ENCODE measurements around the gene SPHK2.
"Not testable (repeated sequence)": the region's sequence is repeated elsewhere in the genome, so short reads cannot be mapped to it uniquely, and the experiment has no call there.

SPHK2 gene

GRCh38 chr19:48624067-48624594 lies 4.8 kb downstream of the SPHK2 start:
- DNase-seq (ENCODE audit: low read depth, low spot score) = no peak

GRCh38 chr19:48624791-48625723 lies 5.8 kb downstream of the SPHK2 start:
- no peak for DNase-seq (ENCODE audit: low read depth, low spot score)

DNA sequence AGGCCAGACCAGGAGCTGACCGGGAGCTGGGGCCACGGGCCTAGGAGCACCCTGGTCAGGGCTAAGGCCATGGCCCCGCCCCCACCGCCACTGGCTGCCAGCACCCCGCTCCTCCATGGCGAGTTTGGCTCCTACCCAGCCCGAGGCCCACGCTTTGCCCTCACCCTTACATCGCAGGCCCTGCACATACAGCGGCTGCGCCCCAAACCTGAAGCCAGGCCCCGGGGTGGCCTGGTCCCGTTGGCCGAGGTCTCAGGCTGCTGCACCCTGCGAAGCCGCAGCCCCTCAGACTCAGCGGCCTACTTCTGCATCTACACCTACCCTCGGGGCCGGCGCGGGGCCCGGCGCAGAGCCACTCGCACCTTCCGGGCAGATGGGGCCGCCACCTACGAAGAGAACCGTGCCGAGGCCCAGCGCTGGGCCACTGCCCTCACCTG lies 6.6 kb downstream of the SPHK2 start:
- DNase-seq (ENCODE audit: low read depth, low spot score) = no peak

- no peak for DNase-seq (ENCODE audit: low read depth, low spot score)
These were observed 8.0 kb downstream of the SPHK2 start for GRCh38 chr19:48627201-48627864.

DNA sequence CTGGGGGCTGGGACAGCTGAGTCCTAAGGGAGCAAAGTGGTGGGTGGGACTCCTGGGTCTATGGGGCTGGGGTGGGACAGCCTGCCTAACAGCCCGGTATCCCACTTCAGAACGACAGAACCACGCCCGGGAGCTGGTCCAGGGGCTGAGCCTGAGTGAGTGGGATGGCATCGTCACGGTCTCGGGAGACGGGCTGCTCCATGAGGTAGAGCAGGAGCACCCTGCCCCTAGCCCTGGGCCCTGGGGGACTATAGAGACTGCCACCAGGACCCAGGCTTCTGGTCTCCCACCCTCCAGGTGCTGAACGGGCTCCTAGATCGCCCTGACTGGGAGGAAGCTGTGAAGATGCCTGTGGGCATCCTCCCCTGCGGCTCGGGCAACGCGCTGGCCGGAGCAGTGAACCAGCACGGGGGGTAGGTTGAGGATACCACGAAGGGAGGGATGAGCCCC lies 8.6 kb downstream of the SPHK2 start:
- no peak for DNase-seq (ENCODE audit: low read depth, low spot score)

DNA sequence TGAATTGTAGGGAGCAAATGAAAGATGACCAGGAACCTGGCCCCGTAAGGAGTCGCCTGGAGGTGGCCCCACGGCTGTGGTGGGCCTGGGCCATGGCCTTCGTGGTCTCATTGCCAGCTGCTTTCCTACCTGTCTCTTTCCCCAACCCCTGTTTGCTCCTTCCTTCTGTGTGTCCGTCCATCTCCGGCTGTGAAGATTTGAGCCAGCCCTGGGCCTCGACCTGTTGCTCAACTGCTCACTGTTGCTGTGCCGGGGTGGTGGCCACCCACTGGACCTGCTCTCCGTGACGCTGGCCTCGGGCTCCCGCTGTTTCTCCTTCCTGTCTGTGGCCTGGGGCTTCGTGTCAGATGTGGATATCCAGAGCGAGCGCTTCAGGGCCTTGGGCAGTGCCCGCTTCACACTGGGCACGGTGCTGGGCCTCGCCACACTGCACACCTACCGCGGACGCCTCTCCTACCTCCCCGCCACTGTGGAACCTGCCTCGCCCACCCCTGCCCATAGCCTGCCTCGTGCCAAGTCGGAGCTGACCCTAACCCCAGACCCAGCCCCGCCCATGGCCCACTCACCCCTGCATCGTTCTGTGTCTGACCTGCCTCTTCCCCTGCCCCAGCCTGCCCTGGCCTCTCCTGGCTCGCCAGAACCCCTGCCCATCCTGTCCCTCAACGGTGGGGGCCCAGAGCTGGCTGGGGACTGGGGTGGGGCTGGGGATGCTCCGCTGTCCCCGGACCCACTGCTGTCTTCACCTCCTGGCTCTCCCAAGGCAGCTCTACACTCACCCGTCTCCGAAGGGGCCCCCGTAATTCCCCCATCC lies 9.4 kb downstream of the SPHK2 start:
- no peak for DNase-seq (ENCODE audit: low read depth, low spot score)

- DNase-seq (ENCODE audit: low read depth, low spot score) = no peak
These were observed 9.9 kb downstream of the SPHK2 start for GRCh38 chr19:48629297-48629598.

- DNase-seq (ENCODE audit: low read depth, low spot score) = no peak
These were observed 10.4 kb downstream of the SPHK2 start for GRCh38 chr19:48629599-48630295.

- no peak for DNase-seq (ENCODE audit: low read depth, low spot score)
These were observed 11.2 kb downstream of the SPHK2 start for GRCh38 chr19:48630296-48631063.

- DNase-seq (ENCODE audit: low read depth, low spot score) = no peak
These were observed 11.9 kb downstream of the SPHK2 start for GRCh38 chr19:48631225-48631624.

GRCh38 chr19:48632286-48632685 lies 13.0 kb downstream of the SPHK2 start:
- not testable (repeated sequence) for DNase-seq (ENCODE audit: low read depth, low spot score)

- no peak for DNase-seq (ENCODE audit: low read depth, low spot score)
These were observed 13.4 kb downstream of the SPHK2 start for GRCh38 chr19:48632692-48633147.

DNA sequence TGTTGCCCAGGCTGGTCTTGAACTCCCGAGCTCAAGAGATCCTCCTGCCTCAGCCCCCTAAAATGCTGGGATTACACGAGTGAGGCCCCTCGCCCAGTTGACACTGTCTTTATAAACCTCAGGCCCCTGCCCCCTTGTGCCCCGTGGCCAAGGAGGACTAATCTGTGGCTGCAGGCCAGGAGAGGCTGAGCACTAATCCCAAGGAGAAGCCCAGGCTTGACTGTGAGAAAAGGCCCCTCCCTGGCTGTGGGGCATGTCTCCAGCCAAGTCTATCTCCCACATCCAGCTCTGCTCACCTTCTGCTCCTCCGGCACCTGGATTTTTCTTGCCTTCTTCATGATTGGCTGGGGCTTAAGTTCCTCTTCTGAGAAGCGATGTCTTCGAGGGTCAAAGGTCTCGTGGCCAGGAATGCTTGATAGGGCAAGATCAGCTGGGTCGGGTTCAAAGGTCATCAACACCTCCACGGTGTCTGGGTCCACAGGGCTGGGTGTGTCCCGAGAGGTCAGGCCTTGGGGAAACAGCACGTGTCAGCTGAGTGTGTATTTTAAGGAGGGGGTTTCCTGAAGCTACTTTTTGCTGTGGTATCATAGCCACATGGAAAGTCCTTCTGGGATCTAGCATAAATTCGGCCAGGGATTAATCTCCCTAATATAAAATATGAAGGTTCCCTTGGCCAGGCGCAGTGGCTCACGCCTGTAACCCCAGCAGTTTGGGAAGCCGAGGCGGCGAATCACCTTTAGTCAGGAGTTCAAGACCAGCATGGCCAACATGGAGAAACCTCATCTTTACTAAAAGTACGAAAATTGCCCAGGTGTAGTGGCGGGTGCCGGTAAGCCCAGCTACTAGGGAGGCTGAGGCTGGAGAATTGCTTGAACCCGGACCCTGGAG lies 14.1 kb downstream of the SPHK2 start:
- DNase-seq (ENCODE audit: low read depth, low spot score) = no peak

DNA sequence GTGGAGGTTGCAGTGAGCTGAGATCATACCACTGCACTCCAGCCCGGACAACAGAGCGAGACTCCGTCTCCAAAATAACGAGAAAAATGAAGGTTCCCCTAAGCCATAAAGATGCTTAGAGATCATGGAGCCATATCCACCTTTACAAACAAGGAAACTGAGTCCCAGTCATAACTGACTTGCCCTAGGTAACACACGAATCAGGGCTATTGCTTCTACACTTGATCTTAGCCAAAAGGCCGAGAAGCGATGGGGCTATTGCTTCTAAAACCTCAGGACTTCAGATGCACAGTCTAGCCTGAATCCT lies 14.7 kb downstream of the SPHK2 start:
- no peak for DNase-seq (ENCODE audit: low read depth, low spot score)

GRCh38 chr19:48634424-48635262 lies 15.3 kb downstream of the SPHK2 start:
- DNase-seq (ENCODE audit: low read depth, low spot score) = peak; percentile 85

- no peak for DNase-seq (ENCODE audit: low read depth, low spot score)
These were observed 16.1 kb downstream of the SPHK2 start for GRCh38 chr19:48635263-48635965.

DNA sequence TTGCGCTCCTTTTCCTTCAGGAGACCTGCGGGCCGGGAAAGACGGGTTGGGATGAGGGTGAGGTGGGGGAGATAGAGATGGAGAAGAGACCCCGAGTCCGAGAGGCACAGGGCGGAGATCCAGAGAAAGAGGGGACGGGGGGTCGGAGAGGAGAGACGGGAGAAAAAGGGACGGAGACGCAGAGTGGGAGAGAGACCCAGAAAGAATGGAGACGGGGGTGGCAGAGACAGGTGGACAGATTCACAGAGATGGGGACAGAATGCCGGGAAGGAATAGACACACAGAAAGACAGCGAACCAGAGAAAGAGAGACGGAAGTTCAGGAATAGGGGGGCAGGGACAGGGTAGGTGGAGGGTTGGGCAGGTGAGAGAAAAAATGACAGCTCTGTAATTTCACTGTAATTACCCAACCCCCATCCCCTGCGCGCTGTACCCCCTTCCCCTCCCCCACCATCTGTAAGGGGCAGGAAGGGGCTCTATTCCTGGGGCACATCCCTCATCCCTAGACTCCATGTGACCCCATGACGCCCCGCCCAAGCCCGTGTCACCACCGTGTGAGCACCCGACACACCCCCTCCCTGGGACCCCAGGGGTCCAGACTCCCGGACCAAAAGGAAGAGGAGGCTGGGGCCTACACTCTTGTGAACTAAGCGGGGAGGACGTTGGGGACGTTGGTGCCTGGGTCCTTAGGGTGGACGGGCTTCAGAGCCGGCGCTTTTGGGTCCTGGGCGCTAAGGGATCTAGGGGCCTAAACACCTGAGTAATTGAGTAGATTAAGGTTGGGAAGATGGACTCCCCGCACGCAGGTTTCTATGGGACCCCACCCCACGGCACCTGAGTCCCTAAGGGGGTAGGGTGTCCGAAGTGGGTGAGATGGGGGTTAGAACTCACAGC lies 16.9 kb downstream of the SPHK2 start:
- DNase-seq (ENCODE audit: low read depth, low spot score) = no peak
